IPS-NIHi7 (cell line): Measurements from ENCODE around the gene RSPH3.
"Not testable (repeated sequence)": the region's sequence is repeated elsewhere in the genome, so short reads cannot be mapped to it uniquely, and the experiment has no call there.

Experiments
- DNase-seq: peaks from one replicate; pipeline ENCODE4 v3.0.0; 2012; ENCODE audit warnings: mixed read lengths; ENCODE audit errors: extremely low spot score

RSPH3 gene

GRCh38 chr6:158999666-159000403, at the start of gene RSPH3:
Gene RSPH3, minus strand, starts transcription at chr6:159000202. Its CDS starts 652 bp downstream, at chr6:158999550.
- DNase-seq, result peak; percentile 98

GRCh38 chr6:159047891-159048685, 48.1 kb upstream of the RSPH3 start:
- DNase-seq, result no peak

- DNase-seq, result no peak
Observed at GRCh38 chr6:159045801-159046200, 45.8 kb upstream of the RSPH3 start.

- DNase-seq, result no peak
Observed at GRCh38 chr6:159044899-159045727, 45.1 kb upstream of the RSPH3 start, which contains the start of gene TAGAP. Gene TAGAP, minus strand, starts transcription at chr6:159044991. Its CDS starts 845 bp downstream, at chr6:159044146.

- DNase-seq, result no peak
Observed at GRCh38 chr6:159043947-159044346, 43.9 kb upstream of the RSPH3 start.

GRCh38 chr6:159043251-159043650, 43.2 kb upstream of the RSPH3 start:
- DNase-seq, result no peak

- DNase-seq, result no peak
Observed at GRCh38 chr6:159042826-159043181, 42.8 kb upstream of the RSPH3 start.

GRCh38 chr6:159042003-159042825, 42.2 kb upstream of the RSPH3 start:
- peak; percentile 88 for DNase-seq

- no peak for DNase-seq
Observed at GRCh38 chr6:159041181-159041580, 41.2 kb upstream of the RSPH3 start.

- no peak for DNase-seq
Observed at GRCh38 chr6:159039885-159040258, 39.9 kb upstream of the RSPH3 start.

- no peak for DNase-seq
Observed at GRCh38 chr6:159038914-159039884, 39.2 kb upstream of the RSPH3 start.

GRCh38 chr6:159038318-159038717, 38.3 kb upstream of the RSPH3 start:
- not testable (repeated sequence) for DNase-seq

- no peak for DNase-seq
Observed at GRCh38 chr6:159037756-159038290, 37.8 kb upstream of the RSPH3 start.

- no peak for DNase-seq
Observed at GRCh38 chr6:159036673-159037072, 36.7 kb upstream of the RSPH3 start.

GRCh38 chr6:159035891-159036290, 35.9 kb upstream of the RSPH3 start:
- DNase-seq, result no peak

GRCh38 chr6:159033160-159034049, 33.4 kb upstream of the RSPH3 start:
- no peak for DNase-seq

- no peak for DNase-seq
Observed at GRCh38 chr6:159031846-159032245, 31.8 kb upstream of the RSPH3 start.

- DNase-seq, result no peak
Observed at GRCh38 chr6:159030168-159030567, 30.2 kb upstream of the RSPH3 start.

GRCh38 chr6:159025224-159025623, 25.2 kb upstream of the RSPH3 start:
- DNase-seq, result not testable (repeated sequence)
